HG02763 (cell line): ENCODE measurements around the gene TEAD1.
"Not testable (repeated sequence)": the region's sequence is repeated elsewhere in the genome, so short reads cannot be mapped to it uniquely, and the experiment has no call there.

Experiments used
- ATAC-seq: cut with Tn5 transposase; IDR thresholded peaks from one replicate; pipeline ENCODE4 v1.9.1; 2021; ENCODE audit warnings: mild to moderate bottlenecking, moderate library complexity; ENCODE audit not compliant: unreplicated experiment

TEAD1 gene

DNA sequence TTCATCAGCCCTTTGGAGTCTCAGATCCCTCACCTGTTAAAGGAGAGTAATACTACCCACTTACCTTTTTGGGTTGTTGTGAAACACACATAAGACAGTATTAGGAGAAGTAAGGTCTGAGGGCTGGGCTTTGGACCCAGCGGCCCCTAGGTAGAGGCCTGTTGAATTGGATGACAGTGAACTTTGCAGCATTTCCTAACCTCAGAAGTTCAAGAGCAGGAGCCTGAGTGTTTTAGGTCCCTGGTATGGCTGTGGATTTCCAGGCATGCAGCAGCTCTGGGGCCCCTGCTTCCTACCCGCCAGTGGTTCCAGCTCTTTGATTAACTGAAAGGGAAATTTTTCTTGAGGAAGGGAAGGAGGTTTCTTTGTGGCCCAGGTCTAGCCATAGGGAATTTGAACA, 58.9 kb downstream of the TEAD1 start:
- ATAC-seq = no peak

DNA sequence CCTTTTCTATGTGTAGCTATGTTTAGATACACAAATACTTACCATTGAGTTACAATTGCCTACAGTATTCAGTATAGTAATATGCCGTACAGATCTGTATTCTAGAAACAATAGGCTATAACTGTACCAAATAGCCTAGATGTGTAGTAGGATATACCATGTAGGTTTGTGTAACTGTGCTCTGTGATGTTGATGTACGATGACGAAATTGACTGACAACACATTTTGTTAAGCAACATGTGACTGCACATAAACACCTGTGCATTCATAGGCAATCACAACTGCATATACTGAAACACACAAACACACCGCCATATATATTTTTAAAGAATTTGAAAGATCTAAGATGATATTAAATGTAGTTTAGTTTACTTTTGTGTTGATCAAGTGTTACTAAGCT, 60.4 kb downstream of the TEAD1 start:
- ATAC-seq = no peak

GRCh38 chr11:12735262-12735661, 61.0 kb downstream of the TEAD1 start:
- ATAC-seq = no peak

GRCh38 chr11:12737024-12737423, 62.8 kb downstream of the TEAD1 start:
- no peak for ATAC-seq

GRCh38 chr11:12741671-12742216, 67.5 kb downstream of the TEAD1 start:
- no peak for ATAC-seq

GRCh38 chr11:12743834-12744449, 69.7 kb downstream of the TEAD1 start:
- no peak for ATAC-seq

DNA sequence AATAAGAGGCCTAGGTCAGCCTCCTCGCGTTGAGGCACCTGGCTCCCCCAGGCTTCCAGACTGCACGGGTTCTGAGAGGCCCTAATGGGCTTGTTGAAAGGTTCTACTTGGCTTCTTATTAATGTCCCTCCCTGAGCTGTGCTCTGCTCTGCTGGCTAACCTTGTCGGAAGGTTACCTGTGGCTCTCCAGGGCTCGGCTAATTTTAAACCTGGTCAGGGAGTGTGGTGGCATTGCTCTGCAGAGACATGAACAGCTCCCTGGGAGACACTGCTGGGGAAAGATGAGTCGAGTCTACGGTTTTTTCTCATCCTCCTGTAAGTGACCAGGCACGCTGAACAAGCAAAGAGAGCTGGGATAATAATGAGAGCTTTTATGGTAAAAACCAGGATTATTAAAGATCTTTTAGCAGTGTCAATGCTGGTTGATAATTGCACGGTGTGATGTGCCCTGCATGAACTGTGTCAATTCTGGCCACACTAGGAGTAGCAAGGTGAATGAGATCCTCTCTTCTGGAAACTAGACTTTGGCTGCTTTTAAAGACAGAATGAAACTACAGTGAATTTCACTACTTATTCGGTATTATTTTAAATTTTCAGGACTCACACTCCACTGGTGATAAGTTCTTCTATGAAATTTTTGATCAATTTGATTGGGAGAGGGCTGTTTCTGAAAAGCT, 70.7 kb downstream of the TEAD1 start:
- ATAC-seq = no peak

GRCh38 chr11:12745787-12746186, 71.6 kb downstream of the TEAD1 start:
- ATAC-seq = no peak

GRCh38 chr11:12746593-12747097, 72.4 kb downstream of the TEAD1 start:
- ATAC-seq = no peak

GRCh38 chr11:12748561-12748960, 74.3 kb downstream of the TEAD1 start:
- ATAC-seq = no peak

GRCh38 chr11:12749442-12749841, 75.2 kb downstream of the TEAD1 start:
- no peak for ATAC-seq

- ATAC-seq = no peak
Observed at GRCh38 chr11:12750181-12750580, 76.0 kb downstream of the TEAD1 start.

DNA sequence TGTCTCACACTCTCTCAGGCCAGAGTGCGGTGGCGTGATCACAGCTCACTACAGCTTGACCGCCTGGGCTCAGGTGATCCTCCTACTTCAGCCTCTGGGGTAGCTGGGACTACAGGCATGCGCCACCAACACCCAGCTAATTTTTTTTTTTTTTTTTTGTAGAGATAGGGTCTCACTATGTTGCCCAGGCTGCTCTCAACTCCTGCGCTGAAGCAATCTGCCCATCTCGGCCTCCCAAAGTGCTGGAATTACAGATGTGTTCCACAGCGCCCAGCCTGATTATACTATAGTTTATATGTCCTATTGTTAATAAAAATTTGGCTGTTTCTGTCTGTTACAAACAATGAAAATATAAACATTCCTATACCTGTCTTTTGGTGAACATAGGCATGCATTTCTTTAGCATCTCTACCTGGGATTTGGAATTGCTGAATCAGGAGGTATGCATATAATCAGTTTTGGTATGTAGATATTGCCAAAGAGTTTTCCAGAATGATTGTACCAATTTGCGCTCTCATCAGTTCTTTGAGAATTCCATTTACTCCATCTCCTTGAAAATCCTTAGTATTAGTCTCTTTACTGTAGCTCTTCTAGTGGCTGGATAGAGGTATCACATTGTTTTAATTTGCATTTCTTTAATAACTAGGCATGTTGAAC, 78.8 kb downstream of the TEAD1 start:
- ATAC-seq = no peak

DNA sequence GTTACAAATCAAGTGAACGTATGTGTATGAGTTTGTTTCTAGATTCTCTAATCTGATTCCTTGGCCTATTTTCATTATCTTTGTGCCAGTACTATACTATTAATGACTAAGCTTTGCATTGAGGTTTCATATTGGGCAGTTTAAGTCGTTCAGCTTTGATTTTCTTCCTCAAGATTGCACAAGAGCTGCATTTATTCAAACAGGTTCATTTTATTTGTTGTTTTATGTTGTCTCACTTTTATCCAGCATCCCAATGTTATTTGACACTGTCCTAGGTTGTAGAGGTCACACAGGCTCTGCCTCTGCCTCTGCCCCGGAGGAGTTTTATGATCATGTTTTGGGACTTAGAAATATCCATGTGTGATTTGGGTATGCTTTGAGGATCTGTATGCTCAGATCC, 79.8 kb downstream of the TEAD1 start:
- no peak for ATAC-seq

DNA sequence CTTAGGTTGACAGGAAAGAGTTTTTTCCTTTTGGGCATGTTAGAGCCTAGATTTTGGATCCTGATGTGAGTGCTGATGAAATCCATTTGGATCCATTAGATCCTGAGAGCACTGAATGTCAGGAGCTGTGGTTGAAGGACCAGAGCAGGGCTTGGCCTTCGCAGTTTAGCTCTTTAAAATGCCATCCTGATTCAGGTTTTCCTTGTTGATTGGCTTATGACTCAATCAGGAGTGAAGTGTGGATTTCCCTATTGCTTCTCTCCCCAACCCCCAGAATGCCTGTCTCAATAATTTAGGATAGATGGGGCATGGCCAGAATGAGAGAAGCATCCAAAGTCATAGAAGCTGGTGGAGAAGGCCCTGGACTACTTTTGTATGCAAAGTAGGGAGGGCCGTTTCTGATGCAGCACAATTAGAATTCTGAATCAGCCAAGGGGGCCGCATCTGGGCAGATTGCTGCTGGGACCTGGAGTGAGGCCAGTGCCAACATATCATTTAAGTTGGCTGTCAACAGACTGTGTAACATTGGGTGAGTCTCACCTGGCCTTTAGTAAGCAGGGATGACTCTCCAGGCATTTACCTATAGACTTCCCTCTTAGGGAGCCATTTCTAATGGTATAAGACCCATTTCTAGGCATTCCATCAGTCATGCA, 80.5 kb downstream of the TEAD1 start:
- no peak for ATAC-seq

GRCh38 chr11:12755510-12756453, 81.6 kb downstream of the TEAD1 start:
- ATAC-seq = no peak

GRCh38 chr11:12756454-12756806, 82.2 kb downstream of the TEAD1 start:
- ATAC-seq = no peak

GRCh38 chr11:12756867-12757266, 82.6 kb downstream of the TEAD1 start:
- ATAC-seq = no peak

GRCh38 chr11:12757416-12757815, 83.2 kb downstream of the TEAD1 start:
- no peak for ATAC-seq

DNA sequence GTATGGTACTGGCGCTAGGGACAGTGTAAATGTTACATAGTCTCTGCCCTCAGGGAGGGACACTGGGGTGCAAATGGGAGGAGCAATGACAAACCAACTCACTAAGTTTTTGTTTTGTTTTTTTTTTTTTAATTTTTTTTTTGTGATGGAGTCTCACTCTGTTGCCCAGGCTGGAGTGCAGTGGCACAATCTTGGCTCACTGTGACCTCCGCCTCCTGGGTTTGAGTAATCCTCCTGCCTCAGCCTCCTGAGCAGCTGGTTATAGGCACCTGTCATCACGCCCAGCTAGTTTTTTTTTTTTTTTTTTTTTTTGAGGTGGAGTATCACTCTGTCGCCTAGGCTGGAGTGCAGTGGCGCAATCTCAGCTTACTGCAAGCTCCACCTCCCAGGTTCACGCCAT, 83.9 kb downstream of the TEAD1 start:
- not testable (repeated sequence) for ATAC-seq
